ENCODE measurements around the gene HIBCH. TPM values are rescaled to one million over a fixed set of nuclear protein-coding genes. Genes with fewer than 3 reads are reported as not detected.

Gene HIBCH
- total and polyA plus RNA-seq, 2 of the 13 experiments (the other 11 are each of a cell fraction or from before 2014, with no cell fraction given) = 18.8 to 49.5 TPM

GRCh38 chr2:190169221-190170072, 150.2 kb downstream of the HIBCH start:
- BruUV-seq (replicated peaks) = no TSS peak
- intact Hi-C loops (cut with micrococcal nuclease; ENCODE audit: unreplicated experiment) = no loop called here
- POLR2A ChIA-PET = no interaction called here

GRCh38 chr2:190167702-190168101, 151.9 kb downstream of the HIBCH start:
- Histone ChIP-seq H3K4me3 (replicated peaks in 1 of 3; ENCODE audit: insufficient read depth in 1 of 3, low read depth in 2 of 3, low read length in 3 of 3) (no peak overlapping the region), H2AFZ (ENCODE audit: low read length) (no peak overlapping the region), H3K27me3 (ENCODE audit: control insufficient read depth in 1 of 2, insufficient read depth in 2 of 2, low read length in 2 of 2) (no peaks in the 10 kb centered on the region), H4K20me1 (ENCODE audit: insufficient read depth, low read length) (no peaks in the 10 kb centered on the region), H3K4me1 (ENCODE audit: insufficient read depth, low read length) (no peaks in the 10 kb centered on the region), H3K4me2 (ENCODE audit: low read depth, low read length) (no peak overlapping the region), H3K27ac (ENCODE audit: extremely low read length, insufficient read depth, low read length) (no peak overlapping the region), H3K36me3 (replicated peaks in 1 of 2; ENCODE audit: control insufficient read depth in 1 of 2, insufficient read depth in 2 of 2, low read length in 2 of 2) (no peaks in the 10 kb centered on the region), H3K79me2 (ENCODE audit: insufficient read depth, low read length) (no peaks in the 10 kb centered on the region), H3K9me3 (ENCODE audit: low read length) (peaks cover 6% of the 10 kb centered on the region), H3K9ac (ENCODE audit: insufficient read depth, low read depth, low read length) (no peak overlapping the region)
- DNase-seq (ENCODE audit: low spot score) (no peak), ATAC-seq (peak; percentile 29; the same call in 1 of the 3 replicates), FAIRE-seq (no peak)
- POLR2A ChIA-PET = no interaction called here
- TF ChIP-seq, protein P1, sequence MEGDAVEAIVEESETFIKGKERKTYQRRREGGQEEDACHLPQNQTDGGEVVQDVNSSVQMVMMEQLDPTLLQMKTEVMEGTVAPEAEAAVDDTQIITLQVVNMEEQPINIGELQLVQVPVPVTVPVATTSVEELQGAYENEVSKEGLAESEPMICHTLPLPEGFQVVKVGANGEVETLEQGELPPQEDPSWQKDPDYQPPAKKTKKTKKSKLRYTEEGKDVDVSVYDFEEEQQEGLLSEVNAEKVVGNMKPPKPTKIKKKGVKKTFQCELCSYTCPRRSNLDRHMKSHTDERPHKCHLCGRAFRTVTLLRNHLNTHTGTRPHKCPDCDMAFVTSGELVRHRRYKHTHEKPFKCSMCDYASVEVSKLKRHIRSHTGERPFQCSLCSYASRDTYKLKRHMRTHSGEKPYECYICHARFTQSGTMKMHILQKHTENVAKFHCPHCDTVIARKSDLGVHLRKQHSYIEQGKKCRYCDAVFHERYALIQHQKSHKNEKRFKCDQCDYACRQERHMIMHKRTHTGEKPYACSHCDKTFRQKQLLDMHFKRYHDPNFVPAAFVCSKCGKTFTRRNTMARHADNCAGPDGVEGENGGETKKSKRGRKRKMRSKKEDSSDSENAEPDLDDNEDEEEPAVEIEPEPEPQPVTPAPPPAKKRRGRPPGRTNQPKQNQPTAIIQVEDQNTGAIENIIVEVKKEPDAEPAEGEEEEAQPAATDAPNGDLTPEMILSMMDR (CRISPR knock-in tag; IDR thresholded peaks at IDR 0.05) = peak; percentile 17
- no peak for TF ChIP-seq DMAP1 (CRISPR knock-in tag; IDR thresholded peaks at IDR 0.05)
- intact Hi-C loops (cut with micrococcal nuclease; ENCODE audit: unreplicated experiment) (no loop called here), in situ Hi-C loops (cut with HindIII; ENCODE audit: extremely low pct_ligation_motif_present, low pct_unique_long_range_greater_than_20kb) (no loop called here)
- WGBS (ENCODE audit: low lambda C conversion rate) = 49% methylated on average over 4 of the region's 5 CpGs
- no TSS peak for BruUV-seq (replicated peaks)
- CTCF ChIA-PET (ENCODE audit: low intra/inter-chr PET ratio, low total read pairs) = no interaction called here

More at GRCh38 chr2:190169221-190170072, 150.2 kb downstream of the HIBCH start:
- Histone ChIP-seq H3K9ac (ENCODE audit: insufficient read depth, low read depth, low read length) (no peak overlapping the region), H3K27ac (ENCODE audit: extremely low read length, insufficient read depth, low read length) (no peak overlapping the region), H3K4me1 (ENCODE audit: insufficient read depth, low read length) (no peaks in the 10 kb centered on the region), H3K79me2 (ENCODE audit: insufficient read depth, low read length) (no peaks in the 10 kb centered on the region), H3K4me3 (replicated peaks in 1 of 3; ENCODE audit: insufficient read depth in 1 of 3, low read depth in 2 of 3, low read length in 3 of 3) (no peak overlapping the region), H3K4me2 (ENCODE audit: low read depth, low read length) (no peak overlapping the region), H3K27me3 (ENCODE audit: control insufficient read depth in 1 of 2, insufficient read depth in 2 of 2, low read length in 2 of 2) (no peaks in the 10 kb centered on the region), H4K20me1 (ENCODE audit: insufficient read depth, low read length) (no peaks in the 10 kb centered on the region), H3K36me3 (replicated peaks in 1 of 2; ENCODE audit: control insufficient read depth in 1 of 2, insufficient read depth in 2 of 2, low read length in 2 of 2) (no peaks in the 10 kb centered on the region), H2AFZ (ENCODE audit: low read length) (no peak overlapping the region), H3K9me3 (ENCODE audit: low read length) (peaks cover 6% of the 10 kb centered on the region)
- CTCF ChIA-PET (ENCODE audit: low intra/inter-chr PET ratio, low total read pairs) = no interaction called here
- no peak for DNase-seq (ENCODE audit: low spot score)
- WGBS (ENCODE audit: low lambda C conversion rate) = 13% methylated on average over 5 of the region's 5 CpGs
- in situ Hi-C loops (cut with HindIII; ENCODE audit: extremely low pct_ligation_motif_present, low pct_unique_long_range_greater_than_20kb) = no loop called here
- FAIRE-seq = no peak
- TF ChIP-seq RFX1 (IDR thresholded peaks at IDR 0.05) = no peak
- TF ChIP-seq ZNF782 (CRISPR knock-in tag; IDR thresholded peaks at IDR 0.05; ENCODE audit: borderline replicate concordance) = no peak
- TF ChIP-seq MTF2 (CRISPR knock-in tag; IDR thresholded peaks at IDR 0.05; ENCODE audit: borderline replicate concordance) = no peak
- TF ChIP-seq SNAPC2 (CRISPR knock-in tag; IDR thresholded peaks at IDR 0.05) = no peak
- TF ChIP-seq TFDP1 (CRISPR knock-in tag; IDR thresholded peaks at IDR 0.05; ENCODE audit: borderline replicate concordance) = no peak
- TF ChIP-seq ZNF251 (CRISPR knock-in tag; IDR thresholded peaks at IDR 0.05) = no peak
- TF ChIP-seq ZNF614 (CRISPR knock-in tag; IDR thresholded peaks at IDR 0.05; ENCODE audit: borderline replicate concordance) = no peak
- no peak for TF ChIP-seq EP300 (IDR thresholded peaks at IDR 0.05; ENCODE audit: low read depth in 2 of 2, low read length in 2 of 2)
- TF ChIP-seq EP300 (CRISPR knock-in tag; IDR thresholded peaks at IDR 0.05; ENCODE audit: borderline replicate concordance) = no peak
- no peak for TF ChIP-seq NFIC (IDR thresholded peaks at IDR 0.05; ENCODE audit: low read length)
- no peak for TF ChIP-seq EEA1 (CRISPR knock-in tag; IDR thresholded peaks at IDR 0.05; ENCODE audit: borderline replicate concordance)
- no peak for ATAC-seq
